GM18498 (cell line): ENCODE measurements around the gene STEAP2.
"Not testable (repeated sequence)": the region's sequence is repeated elsewhere in the genome, so short reads cannot be mapped to it uniquely, and the experiment has no call there.

Experiments
- ATAC-seq: cut with Tn5 transposase; IDR thresholded peaks from one replicate; pipeline ENCODE4 v1.9.1; 2021; ENCODE audit warnings: mild to moderate bottlenecking, moderate library complexity; ENCODE audit not compliant: unreplicated experiment

STEAP2 gene

GRCh38 chr7:90211391-90212148 is at the start of gene STEAP2:
Gene STEAP2 (plus strand): TSS chr7:90211740. CDS start chr7:90225083, 13,343 bp downstream.
- ATAC-seq, result peak; percentile 93

GRCh38 chr7:90163534-90163933 is 48.0 kb upstream of the STEAP2 start:
- no peak for ATAC-seq

GRCh38 chr7:90165724-90166123 is 45.8 kb upstream of the STEAP2 start:
- no peak for ATAC-seq

- no peak for ATAC-seq
Observed at GRCh38 chr7:90166153-90166552, 45.4 kb upstream of the STEAP2 start.

- no peak for ATAC-seq
Observed at GRCh38 chr7:90167361-90167760, 44.2 kb upstream of the STEAP2 start.

GRCh38 chr7:90169891-90170290 is 41.6 kb upstream of the STEAP2 start:
- no peak for ATAC-seq

GRCh38 chr7:90172121-90172520 is 39.4 kb upstream of the STEAP2 start:
- ATAC-seq, result no peak

GRCh38 chr7:90172624-90173023 is 38.9 kb upstream of the STEAP2 start:
- no peak for ATAC-seq

- ATAC-seq, result peak; percentile 96
Observed at GRCh38 chr7:90173127-90173844, 38.3 kb upstream of the STEAP2 start.

GRCh38 chr7:90175667-90176066 is 35.9 kb upstream of the STEAP2 start:
- ATAC-seq, result no peak

- no peak for ATAC-seq
Observed at GRCh38 chr7:90176195-90176594, 35.3 kb upstream of the STEAP2 start.

- ATAC-seq, result no peak
Observed at GRCh38 chr7:90178166-90178565, 33.4 kb upstream of the STEAP2 start.

GRCh38 chr7:90178679-90179278 is 32.8 kb upstream of the STEAP2 start:
- ATAC-seq, result peak; percentile 98

GRCh38 chr7:90180011-90180585 is 31.4 kb upstream of the STEAP2 start:
- ATAC-seq, result no peak

- ATAC-seq, result no peak
Observed at GRCh38 chr7:90180649-90181048, 30.9 kb upstream of the STEAP2 start.

- no peak for ATAC-seq
Observed at GRCh38 chr7:90181485-90181884, 30.1 kb upstream of the STEAP2 start.

- not testable (repeated sequence) for ATAC-seq
Observed at GRCh38 chr7:90186290-90186689, 25.2 kb upstream of the STEAP2 start.

- ATAC-seq, result no peak
Observed at GRCh38 chr7:90187507-90188050, 24.0 kb upstream of the STEAP2 start.

- ATAC-seq, result peak; percentile 88
Observed at GRCh38 chr7:90188281-90188680, 23.3 kb upstream of the STEAP2 start.

GRCh38 chr7:90190995-90191394 is 20.5 kb upstream of the STEAP2 start:
- no peak for ATAC-seq

- no peak for ATAC-seq
Observed at GRCh38 chr7:90191648-90192047, 19.9 kb upstream of the STEAP2 start.
